ENCODE measurements around the gene BEND7. TPM values are rescaled to one million over a fixed set of nuclear protein-coding genes. Genes with fewer than 3 reads are reported as not detected.

BEND7 gene
- total RNA-seq, 1 donor from 2014 or later = 31.1 TPM

- Histone ChIP-seq H3K4me3 (no peak overlapping the region), H3K27ac (no peak overlapping the region), H3K9me3 (no peaks in the 10 kb centered on the region), H3K27me3 (no peaks in the 10 kb centered on the region), H3K36me3 (no peaks in the 10 kb centered on the region), H3K4me1 (no peaks in the 10 kb centered on the region)
- intact Hi-C loops (cut with DNase I) = no loop called here
- TF ChIP-seq, protein P1, sequence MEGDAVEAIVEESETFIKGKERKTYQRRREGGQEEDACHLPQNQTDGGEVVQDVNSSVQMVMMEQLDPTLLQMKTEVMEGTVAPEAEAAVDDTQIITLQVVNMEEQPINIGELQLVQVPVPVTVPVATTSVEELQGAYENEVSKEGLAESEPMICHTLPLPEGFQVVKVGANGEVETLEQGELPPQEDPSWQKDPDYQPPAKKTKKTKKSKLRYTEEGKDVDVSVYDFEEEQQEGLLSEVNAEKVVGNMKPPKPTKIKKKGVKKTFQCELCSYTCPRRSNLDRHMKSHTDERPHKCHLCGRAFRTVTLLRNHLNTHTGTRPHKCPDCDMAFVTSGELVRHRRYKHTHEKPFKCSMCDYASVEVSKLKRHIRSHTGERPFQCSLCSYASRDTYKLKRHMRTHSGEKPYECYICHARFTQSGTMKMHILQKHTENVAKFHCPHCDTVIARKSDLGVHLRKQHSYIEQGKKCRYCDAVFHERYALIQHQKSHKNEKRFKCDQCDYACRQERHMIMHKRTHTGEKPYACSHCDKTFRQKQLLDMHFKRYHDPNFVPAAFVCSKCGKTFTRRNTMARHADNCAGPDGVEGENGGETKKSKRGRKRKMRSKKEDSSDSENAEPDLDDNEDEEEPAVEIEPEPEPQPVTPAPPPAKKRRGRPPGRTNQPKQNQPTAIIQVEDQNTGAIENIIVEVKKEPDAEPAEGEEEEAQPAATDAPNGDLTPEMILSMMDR (IDR thresholded peaks at IDR 0.05) = no peak
- ATAC-seq = no peak
- DNase-seq = no peak
Measured at GRCh38 chr10:13563481-13564445, 34.9 kb upstream of the BEND7 start.

DNA sequence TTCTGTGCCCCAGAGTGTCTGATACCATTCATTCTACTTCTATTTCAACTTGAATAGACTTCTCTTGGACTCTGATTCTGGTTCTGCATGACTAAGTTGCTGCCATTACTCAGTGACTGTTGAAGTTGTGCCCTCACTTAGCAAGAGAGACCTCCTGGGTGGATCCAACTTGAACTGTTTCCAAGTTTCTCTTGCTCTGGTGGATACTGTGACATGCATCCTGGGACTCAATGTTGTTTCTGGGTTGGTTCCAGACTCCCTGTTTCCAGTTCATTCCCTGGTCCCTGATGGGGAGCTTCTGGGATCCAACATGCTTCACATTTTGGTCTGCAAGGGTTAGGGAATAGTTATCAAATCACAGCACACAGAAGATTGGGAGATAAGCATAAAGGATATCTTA is 31.8 kb upstream of the BEND7 start:
- Histone ChIP-seq H3K9me3 (no peaks in the 10 kb centered on the region), H3K4me3 (no peak overlapping the region), H3K27ac (no peak overlapping the region), H3K36me3 (no peaks in the 10 kb centered on the region), H3K4me1 (no peaks in the 10 kb centered on the region), H3K27me3 (no peaks in the 10 kb centered on the region)
- no peak for ATAC-seq
- DNase-seq = no peak
- intact Hi-C loops (cut with DNase I) = no loop called here
- TF ChIP-seq, protein P1 (IDR thresholded peaks at IDR 0.05) = no peak

- H3K4me1 ChIP-seq = no peaks in the 10 kb centered on the region
- TF ChIP-seq, protein P1 (IDR thresholded peaks at IDR 0.05) = no peak
- no peaks in the 10 kb centered on the region for H3K9me3 ChIP-seq
- no peak for ATAC-seq
- H3K27me3 ChIP-seq = no peaks in the 10 kb centered on the region
- no peaks in the 10 kb centered on the region for H3K36me3 ChIP-seq
- no peak for DNase-seq
- intact Hi-C loops (cut with DNase I) = no loop called here
- no peak overlapping the region for H3K4me3 ChIP-seq
- H3K27ac ChIP-seq = no peak overlapping the region
Measured at GRCh38 chr10:13559124-13559700, 30.4 kb upstream of the BEND7 start.

DNA sequence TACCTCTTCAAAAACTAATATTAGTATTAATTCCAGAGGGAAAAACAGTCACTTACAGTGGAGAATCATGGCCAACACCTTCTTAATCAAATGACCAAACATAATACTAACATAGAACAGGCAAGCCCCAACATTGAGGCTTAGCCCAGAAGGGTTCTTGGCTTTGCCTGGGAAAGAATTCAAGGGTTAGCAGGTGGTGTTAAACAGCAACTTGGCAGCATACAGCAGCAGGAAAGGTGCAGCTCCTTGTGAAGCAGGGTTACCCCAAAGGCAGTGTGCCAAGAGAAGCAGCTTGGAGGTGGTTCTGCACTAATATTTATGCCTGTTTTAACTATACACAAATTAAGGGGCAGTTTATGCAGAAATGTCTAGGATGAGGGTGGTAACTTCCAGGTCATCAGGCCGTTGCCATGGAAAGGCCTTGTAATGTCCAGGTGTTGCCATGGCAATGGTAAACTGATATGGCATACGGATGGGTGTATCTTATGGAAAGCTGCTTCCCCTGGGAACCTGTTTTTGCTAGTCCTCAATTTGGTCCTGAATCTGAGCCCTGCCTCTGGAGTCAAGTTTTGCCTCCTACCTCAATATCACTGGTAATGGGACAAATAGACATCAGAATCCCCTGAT is 27.2 kb upstream of the BEND7 start:
- ATAC-seq = no peak
- intact Hi-C loops (cut with DNase I) = no loop called here
- Histone ChIP-seq H3K27ac (no peak overlapping the region), H3K4me1 (no peaks in the 10 kb centered on the region), H3K4me3 (no peak overlapping the region), H3K36me3 (no peaks in the 10 kb centered on the region), H3K9me3 (no peaks in the 10 kb centered on the region), H3K27me3 (no peaks in the 10 kb centered on the region)
- TF ChIP-seq, protein P1 (IDR thresholded peaks at IDR 0.05) = no peak
- DNase-seq = no peak

GRCh38 chr10:13550802-13551201 is 22.0 kb upstream of the BEND7 start:
- ATAC-seq (no peak), DNase-seq (no peak)
- Histone ChIP-seq H3K36me3 (no peaks in the 10 kb centered on the region), H3K4me3 (no peak overlapping the region), H3K27ac (no peak overlapping the region), H3K4me1 (no peaks in the 10 kb centered on the region), H3K27me3 (no peaks in the 10 kb centered on the region), H3K9me3 (no peaks in the 10 kb centered on the region)
- intact Hi-C loops (cut with DNase I) = no loop called here
- TF ChIP-seq, protein P1 (IDR thresholded peaks at IDR 0.05) = no peak

All from upper lobe of right lung (tissue), 1 donor.